ENCODE results near the gene RTL5.

Gene RTL5

GRCh38 chrX:72086995-72087394, 44.7 kb downstream of the RTL5 start:
- Histone ChIP-seq H3K9ac (ENCODE audit: low read depth, low read length) (no peak overlapping the region), H3K9me3 (ENCODE audit: control insufficient read depth, insufficient read depth, low read length) (no peaks in the 10 kb centered on the region), H3K4me1 (ENCODE audit: insufficient read depth, low read length) (peaks cover 2% of the 10 kb centered on the region; the same call in 1 of the 2 replicates), H3K36me3 (ENCODE audit: insufficient read depth, low read length) (no peaks in the 10 kb centered on the region)

GRCh38 chrX:72084114-72084513, 47.6 kb downstream of the RTL5 start:
- no peaks in the 10 kb centered on the region for H3K36me3 ChIP-seq (ENCODE audit: insufficient read depth, low read length)
- no peaks in the 10 kb centered on the region for H3K9me3 ChIP-seq (ENCODE audit: control insufficient read depth, insufficient read depth, low read length)
- H3K9ac ChIP-seq (ENCODE audit: low read depth, low read length), result no peak overlapping the region
- peaks cover 25% of the 10 kb centered on the region for H3K4me1 ChIP-seq (ENCODE audit: insufficient read depth, low read length)

GRCh38 chrX:72083291-72083690, 48.4 kb downstream of the RTL5 start:
- peaks cover 28% of the 10 kb centered on the region for H3K4me1 ChIP-seq (ENCODE audit: insufficient read depth, low read length)
- no peak overlapping the region for H3K9ac ChIP-seq (ENCODE audit: low read depth, low read length)
- no peaks in the 10 kb centered on the region for H3K36me3 ChIP-seq (ENCODE audit: insufficient read depth, low read length)
- no peaks in the 10 kb centered on the region for H3K9me3 ChIP-seq (ENCODE audit: control insufficient read depth, insufficient read depth, low read length)

DNA sequence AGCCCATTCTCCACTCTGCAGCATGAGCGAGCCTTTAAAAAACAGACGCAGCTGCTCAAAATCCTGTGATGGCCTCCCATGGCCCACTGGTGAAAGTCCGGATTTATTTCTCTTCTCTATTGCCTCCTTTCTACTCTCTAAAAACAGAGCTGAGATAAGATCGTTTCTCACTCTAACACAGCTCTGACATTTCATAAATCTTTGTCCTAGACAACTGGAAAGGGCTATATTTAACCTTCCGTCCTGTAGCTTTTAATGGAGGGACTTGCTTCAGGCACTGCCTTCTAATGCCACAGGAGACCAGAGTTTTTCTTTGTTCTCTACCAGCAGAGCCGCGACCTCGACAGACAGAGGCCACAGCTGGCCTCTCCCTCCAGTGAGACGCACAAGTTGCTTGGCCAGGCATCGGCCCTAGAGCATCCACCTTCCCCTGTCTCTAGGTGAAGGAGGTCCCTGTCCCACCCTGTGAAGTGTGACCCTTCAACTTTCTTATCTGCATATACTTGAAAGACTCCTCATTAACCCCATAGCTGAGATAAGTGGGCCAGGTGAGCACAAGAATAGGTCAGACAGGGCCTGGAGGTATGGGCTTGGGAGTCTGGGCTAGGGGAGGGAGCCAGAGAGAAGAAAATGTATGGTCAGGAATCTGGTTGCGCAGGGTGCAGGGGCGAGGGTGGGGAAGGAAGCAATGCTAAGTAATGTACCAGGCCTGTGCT, 50.0 kb downstream of the RTL5 start:
- Histone ChIP-seq H3K9me3 (ENCODE audit: control insufficient read depth, insufficient read depth, low read length) (no peaks in the 10 kb centered on the region), H3K4me1 (ENCODE audit: insufficient read depth, low read length) (peaks cover 40% of the 10 kb centered on the region), H3K9ac (ENCODE audit: low read depth, low read length) (no peak overlapping the region), H3K36me3 (ENCODE audit: insufficient read depth, low read length) (no peaks in the 10 kb centered on the region)

- H3K36me3 ChIP-seq (ENCODE audit: insufficient read depth, low read length), result no peaks in the 10 kb centered on the region
- H3K4me1 ChIP-seq (ENCODE audit: insufficient read depth, low read length), result peaks cover 44% of the 10 kb centered on the region
- H3K9me3 ChIP-seq (ENCODE audit: control insufficient read depth, insufficient read depth, low read length), result no peaks in the 10 kb centered on the region
- no peak overlapping the region for H3K9ac ChIP-seq (ENCODE audit: low read depth, low read length)
Measured at GRCh38 chrX:72080800-72081199, 50.9 kb downstream of the RTL5 start.

- H3K4me1 ChIP-seq (ENCODE audit: insufficient read depth, low read length), result peaks cover 44% of the 10 kb centered on the region
- no peaks in the 10 kb centered on the region for H3K9me3 ChIP-seq (ENCODE audit: control insufficient read depth, insufficient read depth, low read length)
- H3K36me3 ChIP-seq (ENCODE audit: insufficient read depth, low read length), result no peaks in the 10 kb centered on the region
- H3K9ac ChIP-seq (ENCODE audit: low read depth, low read length), result peak overlapping the region; percentile 16; the same call in 1 of the 2 replicates
Measured at GRCh38 chrX:72080150-72080549, 51.6 kb downstream of the RTL5 start.

DNA sequence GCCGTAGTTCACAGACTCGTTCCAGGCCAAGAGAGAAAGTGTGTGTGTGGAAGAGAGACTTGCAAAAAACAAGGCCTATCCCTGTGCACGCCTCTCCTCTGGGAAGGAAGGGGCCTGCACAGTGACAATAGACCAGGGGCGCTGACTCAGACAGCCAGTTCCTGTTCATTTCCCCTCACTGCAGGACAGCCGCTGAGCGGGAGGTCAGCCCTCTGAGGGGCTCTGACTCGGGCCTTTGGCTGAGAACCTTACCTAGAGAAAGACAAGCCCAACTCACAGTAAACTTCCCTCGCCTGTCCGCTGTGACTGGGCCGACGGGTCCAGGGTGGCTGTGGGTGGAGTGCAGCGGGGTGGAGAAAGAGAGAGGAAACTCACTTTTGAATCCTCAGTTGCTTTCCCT, 52.1 kb downstream of the RTL5 start:
- no peaks in the 10 kb centered on the region for H3K9me3 ChIP-seq (ENCODE audit: control insufficient read depth, insufficient read depth, low read length)
- H3K36me3 ChIP-seq (ENCODE audit: insufficient read depth, low read length), result no peaks in the 10 kb centered on the region
- H3K9ac ChIP-seq (ENCODE audit: low read depth, low read length), result no peak overlapping the region
- peaks cover 44% of the 10 kb centered on the region for H3K4me1 ChIP-seq (ENCODE audit: insufficient read depth, low read length)

- Histone ChIP-seq H3K9ac (ENCODE audit: low read depth, low read length) (no peak overlapping the region), H3K9me3 (ENCODE audit: control insufficient read depth, insufficient read depth, low read length) (no peaks in the 10 kb centered on the region), H3K36me3 (ENCODE audit: insufficient read depth, low read length) (no peaks in the 10 kb centered on the region), H3K4me1 (ENCODE audit: insufficient read depth, low read length) (peaks cover 44% of the 10 kb centered on the region)
Measured at GRCh38 chrX:72078411-72078810, 53.3 kb downstream of the RTL5 start.

Data from ES-I3 (cell line).